GM21737 (cell line): ENCODE results near the gene TMEM184A.

Experiments
- ATAC-seq: cut with Tn5 transposase; IDR thresholded peaks from one replicate; pipeline ENCODE4 v1.9.1; 2021; ENCODE audit warnings: mild to moderate bottlenecking, moderate library complexity; ENCODE audit not compliant: unreplicated experiment

Gene TMEM184A

DNA sequence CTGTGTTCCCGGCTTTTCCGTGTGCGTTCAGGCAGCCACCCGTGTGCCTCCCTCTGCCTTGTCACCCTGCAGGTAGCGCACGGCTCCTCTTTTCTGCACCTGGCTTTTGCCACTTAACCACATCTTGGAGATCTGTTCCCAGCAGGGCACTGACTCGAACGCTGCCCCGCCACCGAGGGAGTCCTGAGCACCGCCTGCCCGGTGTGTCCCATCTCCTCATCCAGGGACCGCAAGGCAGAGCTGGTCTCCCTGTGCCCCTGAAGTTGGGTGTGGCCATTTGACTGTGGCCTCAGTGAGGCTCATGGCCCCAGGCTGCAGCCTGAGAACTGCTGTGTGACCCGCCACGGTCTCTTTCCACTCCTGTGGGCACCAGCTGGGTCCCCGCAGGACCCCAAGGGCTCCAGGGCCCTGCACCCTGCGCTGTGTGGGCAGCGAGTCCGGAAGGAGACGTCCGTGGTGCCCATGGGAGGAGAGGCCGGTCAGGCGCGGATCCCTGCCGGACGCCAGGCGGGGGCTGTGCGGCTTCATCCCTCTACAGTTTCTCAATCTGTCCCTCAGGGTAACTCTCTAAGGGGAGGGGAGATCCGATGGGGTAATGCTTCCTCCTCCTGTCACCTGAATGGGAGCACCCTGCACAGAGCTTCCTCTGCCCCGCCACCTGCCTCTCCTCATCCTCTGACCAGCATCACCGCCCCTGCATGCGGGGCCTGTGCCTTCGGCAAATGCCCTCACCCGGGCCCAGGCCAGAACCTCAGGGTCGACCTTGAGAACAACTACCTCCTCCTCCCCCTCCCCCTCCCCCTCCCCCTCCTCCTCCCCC, 50.1 kb downstream of the TMEM184A start:
- no peak for ATAC-seq

DNA sequence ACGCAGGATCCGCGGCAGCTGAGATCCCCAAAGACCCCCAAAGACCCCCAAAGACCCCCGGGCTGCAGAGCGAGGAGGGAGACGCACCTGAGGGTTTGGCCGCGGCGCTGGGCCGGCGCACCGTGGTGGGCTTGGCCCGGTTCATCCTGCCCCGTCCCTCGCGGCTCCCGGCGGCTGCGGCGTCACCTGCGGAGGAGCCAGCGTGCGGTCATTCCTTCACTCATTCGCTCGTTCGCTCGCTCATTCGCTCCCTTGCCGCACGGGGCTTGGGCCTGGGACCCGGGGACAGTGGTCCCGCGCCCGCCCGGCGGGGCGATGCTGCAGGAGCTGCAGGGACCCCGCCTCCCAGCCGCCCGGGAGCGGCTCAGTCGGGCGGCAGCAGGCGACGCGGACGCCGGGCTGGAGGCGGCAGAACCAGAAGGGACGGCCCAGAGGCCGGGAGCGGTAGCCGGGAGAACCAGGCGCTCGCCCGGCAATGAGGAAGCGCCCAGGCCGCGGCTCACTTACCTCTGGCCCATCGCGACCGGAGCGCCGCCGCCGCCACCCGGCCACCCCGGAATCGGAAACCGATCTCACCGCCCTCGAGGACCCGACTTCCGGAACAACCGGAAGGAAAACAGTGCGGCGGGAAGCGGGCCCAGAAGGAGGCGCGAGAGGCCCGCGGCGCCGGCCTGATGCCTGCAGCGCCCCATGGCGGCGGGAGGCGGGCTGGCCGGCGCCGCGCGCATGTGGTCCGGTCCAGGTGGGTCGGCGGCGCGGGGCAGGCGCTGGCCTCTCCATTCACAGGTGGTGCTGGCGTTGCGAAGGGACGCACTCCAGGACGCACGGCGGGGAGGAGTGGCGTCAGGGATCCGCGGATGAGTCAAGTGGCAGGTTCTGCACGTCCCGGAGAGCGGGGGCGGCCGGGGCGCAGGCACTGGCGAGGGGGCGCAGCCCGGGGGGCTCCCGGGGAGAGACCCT, 51.9 kb downstream of the TMEM184A start, which contains the start of gene INTS1:
INTS1 (minus strand) TSS at position 574 of the 960 bp plus-strand sequence; CDS start at position 145, 429 bp downstream.
- peak; percentile 62 for ATAC-seq

DNA sequence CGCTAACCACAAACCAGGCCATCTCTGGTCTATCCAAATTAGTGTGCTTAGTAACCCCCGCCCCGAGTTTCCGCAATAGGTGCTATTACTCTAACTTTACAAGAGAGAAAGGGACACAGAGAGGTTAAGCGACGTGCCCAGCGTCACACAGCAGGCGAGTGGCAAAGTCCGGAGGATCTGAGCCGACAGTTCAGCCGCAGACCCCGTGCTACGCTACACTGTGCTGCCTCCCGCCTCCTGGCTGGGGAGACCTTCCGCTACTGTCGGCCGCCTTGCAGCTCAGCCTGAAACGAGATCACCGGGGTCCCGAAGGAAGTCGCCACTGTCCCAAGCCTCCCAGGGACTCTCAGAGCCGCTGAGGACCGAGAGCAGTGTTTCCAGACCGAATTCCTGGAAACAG, 52.6 kb downstream of the TMEM184A start:
- ATAC-seq: no peak

DNA sequence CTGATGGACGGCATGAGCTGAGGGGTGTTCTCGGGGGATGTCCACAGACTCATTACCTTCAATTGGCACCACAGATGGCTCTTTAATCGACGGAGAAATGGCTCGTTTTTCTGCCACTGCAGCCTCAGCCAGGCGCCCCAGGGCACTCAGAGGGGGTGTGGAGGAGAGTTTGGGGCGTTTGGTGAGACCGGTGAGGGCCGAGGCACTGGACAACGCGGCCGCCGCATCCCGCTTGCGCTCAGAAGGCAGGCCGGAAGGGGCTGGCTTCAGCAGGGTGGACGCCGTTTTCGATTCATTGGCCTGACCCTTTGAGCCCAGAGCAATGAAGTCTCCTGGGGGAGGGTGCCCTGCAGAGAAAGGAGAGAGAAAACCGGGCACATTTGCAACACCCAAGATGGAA, 53.2 kb downstream of the TMEM184A start:
- no peak for ATAC-seq

DNA sequence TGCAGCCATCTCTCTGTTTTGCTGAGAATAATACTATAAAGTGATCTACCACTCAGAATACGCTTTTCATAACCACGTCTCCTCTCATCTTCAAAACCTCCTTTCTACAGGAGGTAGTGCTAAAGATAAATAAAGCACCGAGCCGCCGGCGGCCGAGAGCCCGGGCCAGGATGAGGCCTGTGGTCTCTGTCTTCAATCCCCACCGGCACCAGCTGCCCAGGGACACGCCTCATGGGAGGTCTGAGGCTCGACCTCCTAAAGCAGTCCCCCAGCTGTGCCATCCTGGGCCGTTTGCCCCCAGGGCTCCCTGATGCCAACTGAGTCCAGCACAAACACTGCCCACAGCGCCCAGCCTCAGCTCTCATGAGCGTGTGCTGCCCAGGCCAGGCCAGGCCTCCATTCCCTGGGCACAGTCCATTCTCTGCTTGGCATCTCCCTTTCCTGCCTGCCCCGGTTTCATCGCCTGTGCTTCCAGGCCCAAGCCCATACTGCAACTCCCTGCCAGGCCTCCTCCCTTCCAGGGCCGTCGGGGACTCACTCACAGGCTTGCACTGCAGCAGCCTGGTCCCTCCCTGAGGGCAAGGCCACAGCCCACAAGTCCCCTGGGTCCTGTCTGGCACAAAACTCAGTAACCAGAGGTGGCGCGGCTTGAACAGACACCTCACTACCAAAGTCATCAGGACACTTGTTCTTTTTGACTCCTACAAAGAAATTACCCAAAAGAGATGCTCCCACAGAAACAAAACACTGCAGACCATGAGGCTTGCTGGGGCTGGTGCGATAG, 54.3 kb downstream of the TMEM184A start:
- ATAC-seq: no peak

DNA sequence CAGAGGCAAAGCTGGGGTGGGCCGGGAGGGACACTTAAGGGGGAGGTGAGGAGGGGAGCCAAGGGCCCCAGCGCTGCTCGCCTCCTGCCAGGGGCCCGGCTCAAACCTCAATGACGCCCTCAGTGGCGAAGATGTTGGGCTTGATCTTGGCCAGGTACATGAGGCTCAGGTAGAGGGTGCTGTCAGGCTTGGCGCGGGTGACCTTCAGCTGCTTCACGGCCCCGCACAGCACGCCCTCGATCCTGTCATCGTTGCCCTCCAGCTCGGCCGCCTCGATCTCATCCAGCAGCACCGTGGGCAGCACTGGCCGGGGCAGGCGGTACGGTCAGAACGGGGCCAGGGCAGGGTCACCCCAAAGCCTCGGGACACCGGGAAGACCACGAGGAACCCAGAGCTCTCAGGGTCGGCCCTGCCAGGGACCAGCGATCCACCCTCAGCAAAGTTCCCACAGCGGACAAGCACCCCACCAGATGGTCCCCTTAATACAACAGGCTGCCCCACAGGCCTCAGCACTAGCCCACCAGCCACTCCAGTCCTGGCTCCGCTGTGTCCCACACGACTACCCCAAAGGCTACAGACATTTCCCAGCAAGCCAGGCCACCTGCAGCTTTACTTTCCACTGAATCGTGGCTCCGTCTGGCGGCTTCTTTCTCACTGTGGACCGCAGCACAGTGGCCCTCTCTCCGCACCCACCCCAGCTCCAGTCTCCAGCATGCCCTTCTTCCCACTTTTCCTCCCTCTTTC, 55.8 kb downstream of the TMEM184A start:
- no peak for ATAC-seq

DNA sequence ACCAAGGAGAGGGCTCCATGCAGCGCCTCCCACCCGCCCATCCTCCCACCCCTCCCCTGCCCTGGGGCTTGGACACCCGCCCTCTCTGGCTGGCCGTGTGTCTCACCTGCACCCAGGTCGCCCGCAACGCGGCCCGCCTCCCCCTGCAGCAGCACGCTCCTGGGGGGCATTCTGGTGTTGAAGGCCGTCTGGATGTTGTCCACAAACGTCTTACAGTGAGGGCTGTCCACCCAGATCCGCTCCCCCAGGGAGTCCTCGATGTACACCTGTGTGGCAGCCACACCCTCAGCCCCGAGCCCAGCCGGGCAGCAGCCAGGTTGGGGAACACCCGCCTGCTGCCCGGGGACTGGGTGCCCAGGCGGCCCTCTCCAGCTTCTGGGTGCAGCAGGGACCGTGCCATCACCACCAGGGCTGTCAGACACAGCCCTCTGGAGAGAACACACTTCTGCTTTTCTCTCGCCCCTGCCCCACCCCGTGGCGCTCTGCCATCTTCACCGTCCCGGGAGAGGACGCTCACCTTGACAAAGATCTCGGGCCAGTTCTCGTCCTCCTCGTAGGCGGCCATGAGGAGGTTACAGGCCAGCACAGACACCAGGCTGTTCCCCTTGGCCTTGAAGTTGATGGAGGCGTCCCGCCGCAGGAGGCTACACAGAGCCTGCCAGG, 56.5 kb downstream of the TMEM184A start:
- no peak for ATAC-seq

DNA sequence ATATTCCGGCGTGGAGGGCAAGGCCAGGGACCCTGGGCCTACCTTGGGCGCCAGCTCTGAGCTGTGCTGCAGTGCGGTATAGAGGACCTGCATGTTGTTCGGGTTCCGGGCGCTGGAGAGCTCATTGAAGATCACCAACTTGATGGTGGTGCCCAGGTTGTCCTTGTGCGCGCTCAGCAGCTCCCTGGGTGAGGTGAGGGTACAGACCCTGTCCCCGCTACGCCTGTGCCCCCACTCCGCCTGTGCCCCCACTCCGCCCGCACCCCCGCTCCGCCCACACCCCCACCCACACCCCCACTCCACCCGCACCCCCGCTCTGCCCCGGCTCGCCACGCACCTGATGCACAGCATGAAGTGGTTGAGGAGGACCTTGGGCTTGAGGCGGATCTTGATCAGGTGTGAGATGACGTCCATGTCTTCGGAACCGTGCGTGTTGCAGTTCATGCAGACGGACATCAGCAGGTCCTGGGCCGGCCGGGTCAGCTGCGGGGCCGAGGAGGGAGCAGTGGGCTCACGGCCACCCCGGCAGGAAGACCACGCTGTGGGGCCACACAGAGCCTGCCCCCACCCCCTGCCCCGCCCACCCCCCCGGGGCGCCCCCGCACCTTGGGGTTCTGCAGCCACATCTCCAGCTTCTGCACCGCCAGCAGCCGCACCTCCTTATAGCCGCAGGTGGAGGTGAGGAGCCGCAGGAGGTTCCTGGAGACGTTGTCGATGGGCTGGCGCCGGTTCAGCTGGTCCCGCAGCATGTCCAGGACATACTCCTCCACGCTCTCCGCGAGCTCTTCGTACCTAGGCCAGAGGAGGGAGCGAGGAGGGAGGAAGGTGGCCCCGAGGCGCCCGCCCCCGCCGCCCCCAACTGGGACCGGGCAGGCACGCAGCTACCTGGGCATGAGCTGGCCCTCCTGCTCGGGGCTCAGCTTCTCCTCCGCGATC, 57.4 kb downstream of the TMEM184A start:
- ATAC-seq: no peak

DNA sequence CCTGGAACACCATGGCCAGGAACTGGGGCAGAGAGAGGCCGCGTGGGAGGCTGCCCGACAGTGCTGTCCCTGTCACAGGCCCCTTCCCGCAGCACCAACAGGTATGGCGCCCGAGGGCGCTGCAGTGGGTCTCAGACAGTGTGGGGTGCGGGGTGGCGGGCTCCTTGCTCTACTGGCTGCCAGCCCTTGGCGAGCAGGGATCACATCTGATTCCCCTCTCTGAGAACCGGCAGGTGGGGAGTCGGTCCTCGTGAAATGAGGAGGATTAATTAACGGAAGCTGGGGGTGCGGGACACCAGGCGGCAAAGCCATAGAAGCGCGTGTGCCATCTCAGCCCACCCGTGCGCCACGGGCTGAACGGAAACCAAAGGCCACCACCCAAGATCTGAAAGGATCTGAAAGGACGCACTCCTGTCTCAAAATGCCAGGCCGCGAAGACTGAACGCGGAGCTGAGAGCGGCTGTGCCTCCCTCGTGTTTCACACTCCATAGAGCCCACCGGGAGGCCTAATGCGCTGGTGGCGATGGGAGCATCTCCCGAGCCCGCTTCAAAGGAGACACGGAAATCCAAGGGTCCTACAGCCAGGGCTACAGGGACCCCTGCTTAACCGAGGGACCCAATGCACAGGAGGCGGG, 58.6 kb downstream of the TMEM184A start:
- no peak for ATAC-seq

DNA sequence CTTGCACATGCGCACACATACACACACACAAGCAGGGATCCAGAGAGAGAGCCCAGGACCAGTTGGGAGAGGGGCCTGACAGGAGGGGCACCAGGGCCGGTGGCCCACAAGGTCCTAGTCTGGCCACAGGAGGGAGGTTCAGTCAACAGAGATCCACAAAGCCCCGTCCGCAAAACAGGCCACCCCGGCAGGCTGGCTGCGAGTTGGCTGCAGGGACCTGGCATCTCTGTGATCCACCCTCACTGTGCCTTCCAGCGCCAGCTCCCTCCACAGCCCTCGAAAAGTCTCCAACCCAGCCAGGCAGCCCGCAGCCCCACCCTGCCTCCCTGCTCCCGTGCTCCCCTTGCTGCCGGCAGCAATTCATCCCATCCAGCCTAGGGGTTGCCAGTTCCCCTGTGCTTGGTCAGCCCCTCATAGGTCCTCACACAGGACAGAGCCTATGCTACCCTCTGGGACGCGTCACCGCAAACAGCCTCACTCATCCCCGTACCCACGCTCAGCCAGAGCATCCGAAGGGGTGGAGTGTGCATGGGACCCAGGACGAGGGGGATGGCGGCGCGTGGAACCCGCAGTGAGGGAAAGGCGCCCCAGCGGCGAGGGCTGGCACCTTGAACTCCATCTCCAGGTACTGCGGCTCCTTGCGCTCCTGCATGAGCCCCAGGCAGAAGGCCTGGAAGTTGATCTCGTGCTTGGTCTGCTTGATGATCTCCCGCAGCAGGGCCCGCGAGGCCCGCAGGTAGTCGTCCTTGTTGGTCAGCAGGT, 59.3 kb downstream of the TMEM184A start:
- no peak for ATAC-seq

DNA sequence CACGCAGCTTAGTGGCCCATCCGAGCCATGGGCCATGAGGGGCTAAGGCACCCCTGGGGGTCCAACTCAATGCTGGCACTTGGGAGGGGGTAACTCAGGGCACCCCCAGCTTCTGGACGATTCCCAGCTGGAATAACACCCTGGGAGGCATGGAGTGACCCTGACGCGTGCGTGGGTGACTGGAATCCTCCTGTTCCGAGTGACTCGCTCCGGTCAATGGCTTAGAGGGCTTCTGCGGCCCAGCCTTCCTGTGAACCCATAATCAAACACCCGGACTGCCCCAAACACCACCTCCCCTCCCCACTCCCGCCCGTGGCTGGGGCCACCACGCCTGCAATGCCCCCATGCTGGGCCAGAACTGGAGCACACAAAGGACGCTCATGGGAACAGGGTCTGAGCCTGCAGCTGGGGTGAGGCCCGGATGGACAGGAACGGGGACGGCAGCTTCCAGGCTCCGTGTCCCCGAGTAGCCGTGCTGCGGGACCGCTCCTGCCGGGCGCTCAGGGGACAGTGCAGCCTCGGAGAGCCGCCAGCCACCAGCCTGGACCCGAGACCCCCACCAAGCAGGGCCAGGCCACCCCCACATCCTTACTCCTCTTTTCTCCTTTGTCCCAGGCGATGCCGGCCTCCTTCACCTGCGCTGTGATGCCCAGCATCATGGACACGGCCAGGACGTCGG, 60.3 kb downstream of the TMEM184A start:
- ATAC-seq: no peak

DNA sequence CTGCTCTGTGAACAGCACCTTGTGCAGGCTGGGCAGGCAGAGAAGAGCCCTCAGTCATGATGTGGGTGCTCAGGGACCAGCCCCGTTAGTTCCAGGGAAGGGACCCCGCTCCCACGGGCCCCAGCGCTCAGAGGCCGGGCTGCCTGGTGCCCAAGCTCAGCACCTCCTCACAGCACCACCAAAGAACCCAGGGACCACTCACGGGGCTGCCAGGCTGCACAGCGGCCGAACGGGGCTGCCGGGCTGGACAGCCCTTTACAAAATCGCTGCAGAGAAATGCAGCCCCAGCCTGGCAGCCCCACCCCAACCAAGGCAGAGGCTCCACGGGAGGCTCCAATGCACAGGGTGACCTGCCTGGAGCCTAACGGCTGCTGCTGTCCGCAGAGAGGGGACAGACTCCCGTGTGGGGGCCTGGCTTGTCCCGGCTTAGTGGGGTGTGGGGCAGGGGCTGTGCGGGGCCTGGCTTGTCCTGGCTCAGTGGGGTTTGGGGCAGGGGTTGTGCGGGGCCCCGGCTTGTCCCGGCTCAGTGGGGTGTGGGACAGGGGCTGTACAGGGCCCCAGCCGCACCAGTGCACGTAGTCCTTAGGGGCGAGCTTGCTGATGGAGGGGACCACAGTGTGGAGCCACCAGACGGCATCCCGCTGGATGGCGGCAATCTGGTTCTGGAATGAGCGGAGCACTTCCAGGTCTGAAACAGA, 61.0 kb downstream of the TMEM184A start:
- no peak for ATAC-seq

DNA sequence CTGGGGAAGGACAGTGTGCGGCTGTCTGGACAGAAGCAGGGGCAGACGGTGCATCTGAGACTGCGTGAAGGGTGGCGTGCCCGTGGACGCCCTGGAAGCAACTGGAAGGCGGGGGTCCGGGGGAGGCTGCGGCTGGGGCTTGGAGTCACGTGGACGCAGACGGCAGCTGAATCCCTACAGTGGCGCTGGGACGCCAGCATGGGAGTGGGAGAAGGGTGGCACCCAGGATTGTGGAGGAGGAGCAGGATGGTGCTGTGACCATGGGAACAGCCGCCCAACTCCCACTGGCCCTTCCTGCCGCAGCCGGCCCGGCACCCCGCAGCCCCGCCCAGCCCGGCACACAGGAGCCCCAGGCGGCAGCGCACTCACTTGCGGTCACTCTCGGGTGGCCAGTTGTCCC, 61.6 kb downstream of the TMEM184A start:
- no peak for ATAC-seq

DNA sequence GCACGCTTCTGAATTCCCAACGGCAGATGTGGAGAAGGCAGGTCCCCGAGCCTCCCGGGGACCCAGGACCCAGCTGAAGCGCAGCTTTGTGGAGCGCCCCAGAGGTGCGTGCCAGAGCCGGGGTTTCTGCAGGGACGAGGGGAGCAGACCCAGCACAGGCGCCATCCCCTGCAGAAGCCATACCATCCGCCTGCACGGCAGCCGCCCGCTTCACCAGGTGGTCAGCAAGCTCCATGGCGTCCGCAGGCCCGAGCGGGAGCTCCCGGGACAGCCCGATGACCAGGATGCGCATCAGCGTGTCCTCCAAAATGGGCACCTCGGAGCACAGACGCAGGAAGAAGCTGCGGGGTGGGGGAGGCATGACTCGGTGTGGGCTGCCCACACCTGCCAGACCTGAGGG, 62.4 kb downstream of the TMEM184A start:
- ATAC-seq: no peak

DNA sequence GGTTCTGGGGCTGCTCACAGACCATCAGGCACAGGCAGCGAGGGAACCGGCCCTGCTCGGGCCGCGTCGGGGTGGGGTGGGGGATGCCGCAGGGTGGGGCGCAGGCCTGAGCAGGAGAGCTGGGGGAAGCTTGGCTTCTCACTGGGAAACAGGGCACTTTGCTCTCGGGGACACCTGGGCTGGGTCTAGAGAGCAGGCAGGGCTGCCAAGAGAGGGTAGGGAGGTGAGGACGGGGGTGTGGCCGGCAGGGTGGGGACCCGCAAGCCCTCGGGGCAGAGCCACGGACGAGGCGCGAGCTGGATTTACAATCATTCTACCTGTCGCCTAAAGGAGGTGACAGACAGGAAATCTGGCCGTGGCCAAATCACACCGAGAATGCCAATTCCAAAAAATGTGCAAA, 62.9 kb downstream of the TMEM184A start:
- no peak for ATAC-seq

DNA sequence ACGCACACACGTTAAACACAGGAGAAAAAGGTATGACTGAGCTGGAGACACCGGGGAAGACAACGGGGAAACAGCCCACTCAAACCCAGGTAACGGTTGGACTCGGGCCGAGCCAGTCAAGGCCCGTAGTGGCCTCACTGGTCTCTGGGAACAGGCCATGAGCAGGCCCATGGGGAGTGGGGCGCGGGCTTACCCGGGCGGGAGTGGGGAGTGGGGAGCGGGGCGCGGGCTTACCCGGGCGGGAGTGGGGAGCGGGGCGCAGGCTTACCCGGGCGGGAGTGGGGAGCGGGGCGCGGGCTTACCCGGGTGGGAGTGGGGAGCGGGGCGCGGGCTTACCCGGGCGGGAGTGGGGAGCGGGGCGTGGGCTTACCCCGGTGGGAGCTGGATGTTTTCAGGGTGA, 63.4 kb downstream of the TMEM184A start:
- ATAC-seq: no peak
